DND-41 (cell line): Measurements from ENCODE around the gene RFPL1.
A peak's percentile ranks its signal among the peaks of the same experiment; 100 is the strongest.

Experiments
- ATAC-seq: fragments of 200-7000 bp; cut with Tn5 transposase; 3 replicates; pipeline ENCODE4 v1.9.1; 2021; ENCODE audit warnings: low read depth; ENCODE audit not compliant: insufficient read depth
- DNase-seq: peaks from one replicate; pipeline ENCODE4 v3.0.0-alpha.2; 2020
- H2AFZ ChIP-seq: 2 replicates; pipeline ENCODE4 v1.6.0; 2012; ENCODE audit warnings: low read depth, low read length
- H3K27ac ChIP-seq: 2 replicates; pipeline ENCODE4 v1.5.1; 2012; ENCODE audit warnings: low read length, inconsistent platforms
- H3K27me3 ChIP-seq: fragments of 200-600 bp; sonication (generic); 2 replicates; pipeline ENCODE4 v1.6.0; 2012; ENCODE audit warnings: low read length, mild to moderate bottlenecking, inconsistent platforms; ENCODE audit not compliant: insufficient read depth, poor library complexity
- H3K36me3 ChIP-seq: 2 replicates; pipeline ENCODE4 v1.5.1; 2012; ENCODE audit warnings: low read length, inconsistent platforms; ENCODE audit not compliant: insufficient read depth
- H3K4me1 ChIP-seq: 2 replicates; pipeline ENCODE4 v1.5.1; 2012; ENCODE audit warnings: mild to moderate bottlenecking, low read length; ENCODE audit not compliant: insufficient read depth
- H3K4me2 ChIP-seq: 2 replicates; pipeline ENCODE4 v1.6.0; 2012; ENCODE audit warnings: mild to moderate bottlenecking, moderate library complexity, low read length, inconsistent platforms; ENCODE audit not compliant: insufficient read depth
- H3K4me3 ChIP-seq, 2 experiments: fragments of 200-600 bp in 1 of 2; shearing (Covaris generic) in 1 of 2; 2 replicates each; pipeline ENCODE4 v1.5.1; 2012 to 2016; ENCODE audit warnings: inconsistent platforms in 2 of 2, low read length in 2 of 2, mild to moderate bottlenecking in 2 of 2, low read depth in 1 of 2, moderate library complexity in 1 of 2
- H3K79me2 ChIP-seq: 2 replicates; pipeline ENCODE4 v1.6.0; 2012; ENCODE audit warnings: low read length, inconsistent platforms; ENCODE audit not compliant: insufficient read depth
- H3K9ac ChIP-seq: 2 replicates; pipeline ENCODE4 v1.6.0; 2012; ENCODE audit warnings: low read depth, mild to moderate bottlenecking, inconsistent platforms, low read length, moderate library complexity
- H3K9me3 ChIP-seq: 2 replicates; pipeline ENCODE4 v1.5.1; 2012; ENCODE audit warnings: low read length, moderate library complexity, mild to moderate bottlenecking, inconsistent platforms; ENCODE audit not compliant: insufficient read depth, severe bottlenecking
- H4K20me1 ChIP-seq: 2 replicates; pipeline ENCODE4 v1.6.0; 2012; ENCODE audit warnings: low read length; ENCODE audit not compliant: insufficient read depth
- EZH2 ChIP-seq: IDR thresholded peaks from 3 replicates; pipeline ENCODE4 v1.6.1; 2012; ENCODE audit warnings: borderline replicate concordance, low read depth, mild to moderate bottlenecking, moderate library complexity, low read length, inconsistent platforms; ENCODE audit not compliant: severe bottlenecking
- TF ChIP-seq, protein P1 (sequence below): IDR thresholded peaks from 2 replicates; pipeline ENCODE4 v1.5.1; 2012; ENCODE audit warnings: borderline replicate concordance, low read length, moderate library complexity, mild to moderate bottlenecking; ENCODE audit not compliant: poor library complexity, severe bottlenecking; ENCODE audit errors: extremely low read depth

RFPL1 gene

DNA sequence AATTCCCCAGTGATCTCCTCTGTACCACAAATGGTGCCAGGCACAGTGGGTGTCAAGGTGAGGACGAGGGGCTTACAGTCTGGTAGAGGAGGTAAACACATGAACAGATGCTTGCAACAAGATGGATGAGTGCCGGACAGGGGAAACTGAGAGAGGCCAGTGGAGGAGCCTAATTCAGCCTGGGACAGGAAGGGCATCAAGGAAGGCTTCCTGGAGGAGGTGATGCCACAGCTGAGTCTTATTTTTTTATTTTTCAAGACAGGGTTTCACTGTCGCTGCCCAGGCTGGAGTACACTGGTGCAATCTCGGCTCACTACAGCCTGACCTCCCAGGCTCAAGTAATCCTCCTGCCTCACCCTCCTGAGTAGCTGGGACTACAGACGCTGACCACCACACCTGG, 22.9 kb downstream of the RFPL1 start:
- DNase-seq (no peak), ATAC-seq (no peak)
- H3K4me1 ChIP-seq: no peaks in the 10 kb centered on the region
- H3K79me2 ChIP-seq: no peaks in the 10 kb centered on the region
- H3K9ac ChIP-seq: no peak overlapping the region
- no peak overlapping the region for H2AFZ ChIP-seq
- H3K27me3 ChIP-seq: no peaks in the 10 kb centered on the region
- H3K36me3 ChIP-seq: no peaks in the 10 kb centered on the region
- TF ChIP-seq, protein P1, sequence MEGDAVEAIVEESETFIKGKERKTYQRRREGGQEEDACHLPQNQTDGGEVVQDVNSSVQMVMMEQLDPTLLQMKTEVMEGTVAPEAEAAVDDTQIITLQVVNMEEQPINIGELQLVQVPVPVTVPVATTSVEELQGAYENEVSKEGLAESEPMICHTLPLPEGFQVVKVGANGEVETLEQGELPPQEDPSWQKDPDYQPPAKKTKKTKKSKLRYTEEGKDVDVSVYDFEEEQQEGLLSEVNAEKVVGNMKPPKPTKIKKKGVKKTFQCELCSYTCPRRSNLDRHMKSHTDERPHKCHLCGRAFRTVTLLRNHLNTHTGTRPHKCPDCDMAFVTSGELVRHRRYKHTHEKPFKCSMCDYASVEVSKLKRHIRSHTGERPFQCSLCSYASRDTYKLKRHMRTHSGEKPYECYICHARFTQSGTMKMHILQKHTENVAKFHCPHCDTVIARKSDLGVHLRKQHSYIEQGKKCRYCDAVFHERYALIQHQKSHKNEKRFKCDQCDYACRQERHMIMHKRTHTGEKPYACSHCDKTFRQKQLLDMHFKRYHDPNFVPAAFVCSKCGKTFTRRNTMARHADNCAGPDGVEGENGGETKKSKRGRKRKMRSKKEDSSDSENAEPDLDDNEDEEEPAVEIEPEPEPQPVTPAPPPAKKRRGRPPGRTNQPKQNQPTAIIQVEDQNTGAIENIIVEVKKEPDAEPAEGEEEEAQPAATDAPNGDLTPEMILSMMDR: no peak
- TF ChIP-seq EZH2: no peak
- H3K4me2 ChIP-seq: no peak overlapping the region
- no peak overlapping the region for H3K27ac ChIP-seq
- H3K9me3 ChIP-seq: no peaks in the 10 kb centered on the region
- H3K4me3 ChIP-seq: no peak overlapping the region
- H4K20me1 ChIP-seq: no peaks in the 10 kb centered on the region

DNA sequence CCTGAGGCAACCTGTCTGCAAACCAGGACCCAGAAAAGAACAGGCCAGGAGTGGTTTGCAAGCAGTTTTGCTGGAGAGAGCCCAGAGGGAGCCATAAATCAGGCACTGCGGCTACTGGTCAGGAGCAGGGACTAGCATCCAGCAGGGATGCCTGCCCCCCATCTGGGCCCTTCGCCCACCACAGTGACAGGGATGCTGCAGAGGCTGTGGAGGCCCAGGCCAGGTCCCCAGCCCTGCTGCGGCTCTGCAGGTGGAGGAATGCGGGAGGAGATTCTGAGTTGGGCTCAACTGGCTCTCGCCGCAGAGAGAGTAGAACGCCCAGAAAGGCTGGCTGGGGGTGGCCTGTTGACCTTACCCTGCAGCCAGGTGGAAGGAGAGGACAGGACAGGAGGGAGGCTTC, 25.2 kb downstream of the RFPL1 start:
- no peaks in the 10 kb centered on the region for H3K4me1 ChIP-seq
- H4K20me1 ChIP-seq: no peaks in the 10 kb centered on the region; the same call in 1 of the 2 replicates
- no peak overlapping the region for H2AFZ ChIP-seq
- ATAC-seq (no peak), DNase-seq (no peak)
- TF ChIP-seq, protein P1: no peak
- TF ChIP-seq EZH2: no peak
- H3K27ac ChIP-seq: no peak overlapping the region
- H3K36me3 ChIP-seq: no peaks in the 10 kb centered on the region
- H3K79me2 ChIP-seq: no peaks in the 10 kb centered on the region
- no peak overlapping the region for H3K4me2 ChIP-seq
- H3K9ac ChIP-seq: no peak overlapping the region
- no peak overlapping the region for H3K4me3 ChIP-seq
- H3K9me3 ChIP-seq: no peaks in the 10 kb centered on the region
- H3K27me3 ChIP-seq: peaks cover 4% of the 10 kb centered on the region

DNA sequence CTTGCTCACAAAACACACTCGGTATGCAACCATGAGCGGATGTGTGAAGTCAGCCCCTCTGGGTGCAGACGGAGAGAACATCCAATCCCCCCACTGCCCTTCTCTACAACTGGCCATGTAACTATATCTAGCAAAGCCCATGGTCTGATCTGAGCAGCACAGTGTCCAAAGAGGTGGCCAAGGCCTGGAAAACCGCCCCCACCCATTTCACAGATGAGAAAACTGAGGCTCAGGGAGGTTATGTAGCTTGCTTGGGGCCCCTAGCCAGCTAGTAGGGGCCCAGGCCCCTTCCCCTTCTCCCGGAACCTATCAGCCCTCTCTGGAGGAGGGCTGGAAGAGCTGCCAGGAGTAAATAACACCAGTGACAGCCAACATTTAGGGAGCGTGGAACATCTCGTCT, 26.2 kb downstream of the RFPL1 start:
- ATAC-seq: no peak
- Histone ChIP-seq H3K27me3 (peaks cover 9% of the 10 kb centered on the region), H3K4me2 (no peak overlapping the region), H3K79me2 (no peaks in the 10 kb centered on the region), H3K4me3 (no peak overlapping the region), H2AFZ (no peak overlapping the region), H3K36me3 (no peaks in the 10 kb centered on the region), H3K9ac (no peak overlapping the region), H3K4me1 (no peaks in the 10 kb centered on the region), H3K27ac (no peak overlapping the region), H3K9me3 (no peaks in the 10 kb centered on the region), H4K20me1 (no peaks in the 10 kb centered on the region; the same call in 1 of the 2 replicates)
- no peak for DNase-seq
- no peak for TF ChIP-seq EZH2
- TF ChIP-seq, protein P1: no peak

- no peaks in the 10 kb centered on the region for H3K9me3 ChIP-seq
- H3K4me2 ChIP-seq: peak overlapping the region; percentile 69
- H4K20me1 ChIP-seq: no peaks in the 10 kb centered on the region; the same call in 1 of the 2 replicates
- DNase-seq: no peak
- H3K4me3 ChIP-seq: peak overlapping the region in 1 of 2 experiments; percentile 49; a peak in 1 of 4 replicates
- no peak for TF ChIP-seq EZH2
- TF ChIP-seq, protein P1: no peak
- H3K36me3 ChIP-seq: no peaks in the 10 kb centered on the region
- H3K79me2 ChIP-seq: no peaks in the 10 kb centered on the region
- H3K27me3 ChIP-seq: peaks cover 20% of the 10 kb centered on the region
- no peak overlapping the region for H3K9ac ChIP-seq
- no peak overlapping the region for H3K27ac ChIP-seq
- peaks cover 12% of the 10 kb centered on the region for H3K4me1 ChIP-seq
- ATAC-seq: no peak
- H2AFZ ChIP-seq: 0 out of 2 replicates have a peak overlapping the region, but pooled peaks have one; percentile 36
Measured at GRCh38 chr22:29469755-29470154, 31.4 kb downstream of the RFPL1 start.
